Right forelimb (tissue), 1 donor: Measurements from ENCODE around the gene USP28.
"Not testable (repeated sequence)": the region's sequence is repeated elsewhere in the genome, so short reads cannot be mapped to it uniquely, and the experiment has no call there.

ENCODE experiments used
- DNase-seq: peaks from one replicate; pipeline ENCODE4 v3.0.0-alpha.2; 2018

The USP28 gene

GRCh38 chr11:113829751-113830150, 45.6 kb downstream of the USP28 start:
- no peak for DNase-seq

DNA sequence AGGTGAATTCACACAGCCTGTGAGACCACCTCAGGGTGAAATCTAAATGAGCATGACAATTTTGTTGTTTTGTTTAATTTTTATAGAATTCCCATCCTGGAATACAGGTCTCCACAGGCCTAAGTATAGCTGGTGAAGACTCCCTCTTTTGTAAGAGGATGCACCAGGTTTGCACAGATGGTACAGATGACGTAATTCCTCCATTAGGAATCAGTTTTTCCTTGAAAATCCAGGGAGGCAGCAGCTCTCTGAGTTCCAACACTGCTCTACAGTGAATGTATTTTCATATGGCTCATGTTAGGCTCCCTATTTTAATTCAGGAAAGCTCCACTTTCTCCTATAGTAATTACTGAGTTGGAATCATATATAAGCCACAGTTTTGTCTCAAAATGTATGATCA, 47.2 kb downstream of the USP28 start:
- DNase-seq: no peak

- no peak for DNase-seq
These were observed 47.9 kb downstream of the USP28 start for GRCh38 chr11:113827477-113827876.

DNA sequence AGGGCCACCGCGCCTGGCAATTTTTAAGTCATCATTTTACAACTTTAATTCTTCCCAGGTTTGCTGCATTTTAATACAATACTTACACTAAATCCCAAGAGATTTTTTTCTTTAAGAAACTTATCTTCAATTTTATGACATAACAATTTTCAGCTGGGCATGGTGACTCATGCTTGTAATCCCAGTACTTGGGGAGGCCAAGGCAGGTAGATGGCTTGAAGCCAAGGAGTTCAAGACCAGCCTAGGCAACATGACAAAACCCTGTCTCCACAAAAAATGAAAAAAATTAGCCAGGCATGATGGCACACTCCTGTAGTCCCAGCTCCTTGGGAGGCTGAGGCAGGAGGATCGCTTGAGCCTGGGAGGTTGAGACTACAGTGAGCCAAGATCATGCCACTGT, 56.9 kb downstream of the USP28 start:
- no peak for DNase-seq

GRCh38 chr11:113817626-113818025, 57.7 kb downstream of the USP28 start:
- no peak for DNase-seq

- no peak for DNase-seq
These were observed 58.2 kb downstream of the USP28 start for GRCh38 chr11:113817162-113817561.

DNA sequence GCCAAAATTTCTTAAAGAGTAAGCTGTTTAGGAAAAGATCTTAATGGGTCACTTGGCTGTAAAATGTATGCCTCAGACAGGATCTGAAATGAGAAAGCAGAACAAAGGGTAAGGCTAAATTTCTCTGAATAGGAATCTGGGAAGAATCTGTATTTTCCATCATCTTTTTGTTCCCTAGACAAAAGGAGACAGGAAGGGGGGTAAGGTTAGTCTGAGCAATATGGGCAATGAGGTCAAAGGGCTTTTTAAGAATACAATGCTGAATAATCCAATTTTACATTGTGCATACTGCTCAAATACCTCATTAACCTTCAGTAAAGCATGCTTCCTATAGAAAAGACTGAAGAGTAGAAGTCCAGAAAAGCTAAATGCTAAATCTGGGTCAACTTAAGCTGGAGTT, 61.2 kb downstream of the USP28 start:
- DNase-seq: no peak

- no peak for DNase-seq
These were observed 66.4 kb downstream of the USP28 start for GRCh38 chr11:113808931-113809330.

DNA sequence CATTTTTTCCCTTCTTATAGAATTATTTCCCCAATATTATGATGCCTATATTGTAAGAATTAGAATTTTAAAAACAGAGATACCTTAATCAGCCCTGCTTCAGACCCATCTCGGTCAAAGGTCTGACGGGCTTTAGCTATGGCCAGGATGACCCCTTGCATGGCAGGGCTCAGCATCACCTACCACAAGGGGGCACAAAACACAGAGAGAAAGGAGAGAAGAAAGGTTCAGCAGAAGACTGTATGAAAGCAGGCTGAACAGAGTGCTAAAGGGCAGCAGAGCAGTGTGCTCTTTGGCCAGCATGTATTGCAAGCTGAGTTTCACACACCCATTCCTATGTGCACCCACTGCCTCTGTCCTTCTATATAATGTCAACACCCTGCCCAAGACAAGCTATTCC, 69.0 kb downstream of the USP28 start:
- no peak for DNase-seq

DNA sequence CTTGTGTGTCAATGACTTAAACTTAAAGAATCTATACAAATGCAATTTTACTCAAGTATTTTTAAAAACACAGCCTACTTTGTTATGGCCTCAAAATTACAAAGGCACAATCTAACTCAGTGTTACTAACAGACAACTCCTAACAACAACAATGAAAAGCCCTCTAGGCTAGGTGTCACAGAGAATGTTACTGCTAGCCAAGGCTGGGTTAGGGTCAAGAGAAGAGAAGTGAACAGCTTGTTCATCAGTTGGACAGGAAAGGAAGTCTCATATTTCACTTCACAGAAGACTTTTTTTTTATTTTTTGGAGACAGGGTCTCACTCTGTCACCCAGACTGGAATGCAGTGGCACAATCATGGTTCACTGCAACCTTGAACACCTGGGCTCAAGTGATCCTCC, 69.7 kb downstream of the USP28 start:
- no peak for DNase-seq

- DNase-seq: no peak
These were observed 72.8 kb downstream of the USP28 start for GRCh38 chr11:113802621-113803020.

GRCh38 chr11:113796663-113797259, 78.6 kb downstream of the USP28 start:
- no peak for DNase-seq

DNA sequence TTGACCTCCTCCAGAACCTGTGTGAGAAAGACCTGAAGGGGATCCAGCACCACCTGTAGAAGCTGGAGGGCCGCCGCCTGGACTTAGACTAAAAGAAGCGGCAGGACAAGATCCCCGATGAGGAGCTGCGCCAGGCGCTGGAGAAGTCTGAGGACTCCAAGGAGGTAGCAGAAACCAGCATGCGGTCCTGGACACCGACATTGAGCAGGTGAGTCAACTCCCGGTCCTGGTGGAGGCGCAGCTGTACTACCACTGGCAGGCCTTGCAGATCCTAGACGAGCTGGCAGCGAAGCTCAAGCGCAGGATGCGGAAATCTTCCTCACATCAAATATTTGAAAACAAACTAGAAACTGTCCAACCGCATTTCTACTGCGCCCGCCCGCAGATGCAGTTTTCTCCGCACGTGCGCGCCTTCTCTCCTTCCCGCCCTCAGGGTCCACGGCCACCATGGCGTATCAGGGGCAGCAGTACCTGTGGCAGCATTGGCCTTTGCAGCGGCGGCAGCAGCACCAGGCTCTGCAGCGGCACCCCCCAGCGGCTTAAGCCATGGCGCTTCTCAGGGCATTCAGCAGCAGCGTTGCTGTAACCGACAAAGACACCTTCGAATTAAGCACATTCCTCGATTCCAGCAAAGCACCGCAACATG, 85.6 kb downstream of the USP28 start:
- DNase-seq: no peak

DNA sequence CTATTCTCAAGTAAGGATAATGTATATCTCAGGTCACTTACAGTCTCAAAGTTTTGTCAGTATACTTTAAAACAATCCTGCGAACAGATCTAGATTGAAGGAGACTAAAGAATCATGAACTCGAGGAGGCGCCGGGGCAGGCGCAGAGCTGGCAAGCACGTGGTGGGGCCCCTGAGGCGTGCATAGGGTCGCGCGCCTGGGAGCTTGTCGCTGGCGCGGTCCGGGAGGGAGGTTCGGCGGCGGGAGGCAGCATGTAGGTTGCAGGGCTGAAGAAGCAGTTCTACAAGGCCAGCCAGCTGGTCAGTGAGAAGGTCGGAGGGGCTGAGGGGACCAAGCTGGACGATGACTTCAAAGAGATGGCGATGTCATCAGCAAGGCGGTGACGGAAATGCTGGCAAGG, 86.4 kb downstream of the USP28 start:
- DNase-seq: not testable (repeated sequence)

DNA sequence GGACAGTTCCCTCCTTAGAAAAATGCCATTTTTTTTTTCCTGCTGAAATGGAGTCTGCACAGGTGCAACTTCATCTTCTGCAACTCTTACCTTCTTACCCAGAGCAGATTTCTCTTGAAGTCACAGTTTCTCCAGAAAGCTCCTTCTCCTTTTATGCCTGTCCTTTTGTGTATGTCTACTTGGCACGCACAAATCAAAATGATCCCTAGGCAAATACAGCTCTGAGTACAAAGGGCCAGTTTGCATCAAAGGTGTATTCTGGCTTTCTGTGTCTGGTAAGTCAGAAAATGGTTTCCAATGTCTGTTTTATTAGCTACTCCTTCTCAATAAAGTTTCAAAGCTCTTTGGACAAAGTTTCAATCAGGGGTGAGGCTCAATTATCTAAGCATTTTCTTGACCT, 93.2 kb downstream of the USP28 start:
- no peak for DNase-seq

DNA sequence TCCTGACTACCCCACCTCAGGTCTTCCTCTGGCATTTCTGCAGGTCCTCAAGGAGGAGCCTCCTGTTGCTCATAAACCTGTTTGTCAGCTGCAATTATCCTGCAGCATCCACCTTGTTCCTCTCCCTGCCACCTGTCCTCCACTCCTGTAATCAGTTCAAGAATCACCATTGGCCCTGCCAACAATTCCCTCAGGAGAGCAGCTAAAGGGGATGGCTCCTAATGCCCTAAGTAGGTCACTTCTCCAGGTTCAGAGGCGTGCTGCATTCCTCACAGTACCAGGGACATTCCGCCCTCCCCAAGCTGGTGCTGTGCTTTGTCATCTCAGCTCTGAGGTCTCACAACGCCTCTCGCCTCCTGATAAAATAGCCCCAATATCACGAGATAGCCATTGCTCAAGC, 93.7 kb downstream of the USP28 start:
- no peak for DNase-seq

GRCh38 chr11:113779496-113779895, 95.9 kb downstream of the USP28 start, which contains the start of gene CLDN25:
Gene CLDN25, plus strand, starts transcription at chr11:113779796. Its CDS starts 0 bp downstream, at chr11:113779796.
- no peak for DNase-seq

DNA sequence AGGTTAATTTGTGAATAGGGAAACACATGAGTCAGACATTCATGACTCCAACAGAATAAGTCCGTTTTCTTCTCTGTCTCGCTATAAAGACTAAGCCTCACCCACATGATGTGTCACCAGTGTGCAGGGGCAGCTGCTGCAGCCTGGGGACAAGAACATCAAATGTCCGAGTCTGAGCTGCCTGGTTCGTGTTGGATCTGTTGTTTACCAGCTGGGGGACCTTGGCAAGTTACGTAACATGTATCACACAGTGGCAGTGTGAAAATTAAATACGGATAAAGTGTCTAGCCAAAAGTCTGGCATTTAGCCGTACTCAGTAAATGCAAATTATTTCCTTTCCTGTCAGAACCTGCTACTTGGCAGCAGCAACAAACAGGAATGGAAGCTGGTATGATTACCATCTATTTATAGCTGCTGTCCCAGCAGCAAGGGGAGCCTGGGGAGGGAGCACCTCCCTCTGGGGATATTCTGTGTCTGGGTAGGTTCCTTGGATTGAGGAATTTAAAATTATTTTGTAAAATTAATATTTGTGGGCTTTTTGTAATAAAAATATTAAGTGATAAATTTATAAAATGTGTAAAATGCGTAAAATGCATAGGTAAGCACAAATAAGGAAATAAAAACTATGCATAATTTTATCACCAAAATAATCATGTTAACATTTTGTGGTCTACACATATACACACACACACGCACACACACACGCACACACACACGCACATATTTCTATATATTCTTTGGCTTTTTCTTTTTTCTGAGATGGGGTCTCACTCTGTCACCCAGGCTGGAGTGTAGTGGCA, 97.1 kb downstream of the USP28 start:
- DNase-seq: no peak

DNA sequence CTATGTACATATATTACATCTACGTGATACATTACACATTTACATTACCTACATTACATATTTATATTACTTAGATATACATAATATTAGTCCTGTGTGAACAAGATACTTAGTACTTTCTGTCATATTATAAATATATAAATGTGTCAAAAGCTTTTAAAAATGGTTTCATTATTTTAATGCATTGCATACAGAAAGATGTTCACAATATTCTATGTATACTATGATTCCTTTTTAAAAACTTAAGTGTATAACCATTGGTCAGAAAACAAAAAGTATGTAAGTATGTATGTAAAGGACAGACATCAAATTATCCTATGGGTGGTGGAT, 101.2 kb downstream of the USP28 start:
- no peak for DNase-seq

- peak; percentile 98 for DNase-seq
These were observed 101.8 kb downstream of the USP28 start, which contains the start of gene ZW10 for GRCh38 chr11:113773416-113774173. Gene ZW10, minus strand, starts transcription at chr11:113773692. Its CDS starts 26 bp downstream, at chr11:113773666.

GRCh38 chr11:113773092-113773415, 102.3 kb downstream of the USP28 start:
- no peak for DNase-seq

- DNase-seq: no peak
These were observed 103.4 kb downstream of the USP28 start for GRCh38 chr11:113771964-113772363.

GRCh38 chr11:113764527-113765219, 110.7 kb downstream of the USP28 start:
- no peak for DNase-seq
